GM12873 (cell line): ENCODE results near the gene WT1.

ENCODE experiments used
- CTCF ChIP-seq: IDR thresholded peaks from 2 replicates; pipeline ENCODE4 v1.5.1; 2012; ENCODE audit warnings: low read depth, mild to moderate bottlenecking, moderate library complexity, low read length, control low read depth; ENCODE audit not compliant: insufficient read depth; ENCODE audit errors: missing control alignments

WT1 gene

GRCh38 chr11:32395127-32395526 lies 40.2 kb downstream of the WT1 start:
- no peak for TF ChIP-seq CTCF

- no peak for TF ChIP-seq CTCF
Measured at GRCh38 chr11:32392840-32393239, 42.5 kb downstream of the WT1 start.

GRCh38 chr11:32391956-32392553 lies 43.3 kb downstream of the WT1 start:
- no peak for TF ChIP-seq CTCF

GRCh38 chr11:32391479-32391878 lies 43.9 kb downstream of the WT1 start:
- no peak for TF ChIP-seq CTCF

GRCh38 chr11:32390712-32391111 lies 44.6 kb downstream of the WT1 start:
- no peak for TF ChIP-seq CTCF

GRCh38 chr11:32388871-32389770 lies 46.2 kb downstream of the WT1 start:
- no peak for TF ChIP-seq CTCF

GRCh38 chr11:32388365-32388764 lies 47.0 kb downstream of the WT1 start:
- TF ChIP-seq CTCF: no peak
